B cell (primary cell): ENCODE measurements around the gene AP1M2. TPM values are rescaled to one million over a fixed set of nuclear protein-coding genes. Genes with fewer than 3 reads are reported as not detected.

Experiments used
- ATAC-seq: fragments of 200-7000 bp; cut with Tn5 transposase; one replicate; pipeline ENCODE4 v1.10.0; 2021; ENCODE audit warnings: low read depth, mild to moderate bottlenecking, moderate number of reproducible peaks, moderate library complexity
- CTCF ChIA-PET: fragments of 350-600 bp; sonication (Branson Sonifier 250); formaldehyde crosslinking; loops from one replicate; lab custom pipeline; 2021; ENCODE audit warnings: antibody characterized with exemption, inconsistent platforms; lab: Charles Lee
- POLR2A ChIA-PET: fragments of 350-600 bp; sonication (Branson Sonifier 250); formaldehyde crosslinking; loops from one replicate; lab custom pipeline; 2021; ENCODE audit warnings: antibody characterized with exemption; lab: Charles Lee
- DNase-seq: peaks from one replicate; pipeline ENCODE4 v3.0.0; 2013
- H2AFZ ChIP-seq: 2 replicates; pipeline ENCODE4 v1.6.1; 2012; ENCODE audit warnings: mild to moderate bottlenecking, low read depth, low read length; ENCODE audit not compliant: insufficient read depth, poor library complexity, severe bottlenecking
- H3K27ac ChIP-seq, 2 donors: 1 replicate in 1 of 2; 2 replicates in 1 of 2; pipeline ENCODE4 v1.5.1; 2012 to 2013; ENCODE audit warnings: low read length in 2 of 2, mild to moderate bottlenecking in 2 of 2, moderate library complexity in 1 of 2
- H3K27me3 ChIP-seq, 4 experiments: fragments of 200-600 bp in 1 of 4; sonication (generic) in 1 of 4; replicated peaks in 1 of 4; 1 replicate in 2 of 4; 2 replicates in 2 of 4; pipeline versions ENCODE4 v1.6.1 to v1.7.0; 2013 to 2016; ENCODE audit warnings: low read length in 3 of 4, mild to moderate bottlenecking in 2 of 4, mixed read lengths in 1 of 4, moderate library complexity in 1 of 4; ENCODE audit not compliant: insufficient read depth in 4 of 4, control insufficient read depth in 3 of 4; ENCODE audit errors: control extremely low read depth in 1 of 4
- H3K36me3 ChIP-seq, 2 experiments: replicated peaks in 1 of 2; 1 replicate in 1 of 2; 2 replicates in 1 of 2; pipeline versions ENCODE4 v1.6.1 to v1.7.1; 2013; ENCODE audit warnings: low read length in 1 of 2; ENCODE audit not compliant: insufficient read depth in 2 of 2, control insufficient read depth in 1 of 2; ENCODE audit errors: control extremely low read depth in 1 of 2, extremely low read depth in 1 of 2
- H3K4me1 ChIP-seq, 2 donors: fragments of 200-600 bp in 1 of 2; sonication (generic) in 1 of 2; 1 replicate in 1 of 2; 2 replicates in 1 of 2; pipeline versions ENCODE4 v1.5.1 to v1.6.1; 2013 to 2017; ENCODE audit warnings: low read length in 2 of 2; ENCODE audit not compliant: control insufficient read depth in 2 of 2, insufficient read depth in 2 of 2
- H3K4me2 ChIP-seq: replicated peaks from 2 replicates; pipeline ENCODE3; 2012; ENCODE audit warnings: mild to moderate bottlenecking, low read depth, low read length; ENCODE audit not compliant: poor library complexity, severe bottlenecking
- H3K4me3 ChIP-seq, 5 experiments: fragments of 200-600 bp in 1 of 5; sonication (generic) in 1 of 5; 1 replicate in 3 of 5; 2 replicates in 2 of 5; pipeline versions ENCODE4 v1.5.1 to v1.7.0; 2011 to 2016; ENCODE audit warnings: low read length in 4 of 5, mild to moderate bottlenecking in 4 of 5, low read depth in 2 of 5, control low read depth in 1 of 5, moderate library complexity in 1 of 5; ENCODE audit not compliant: insufficient read depth in 1 of 5; ENCODE audit errors: control extremely low read depth in 1 of 5, extremely low read depth in 1 of 5
- H3K79me2 ChIP-seq: fragments of 200-600 bp; sonication (generic); one replicate; pipeline ENCODE4 v1.6.0; 2016; ENCODE audit warnings: low read length; ENCODE audit not compliant: control insufficient read depth, insufficient read depth
- H3K9ac ChIP-seq: fragments of 200-600 bp; sonication (generic); 2 replicates; pipeline ENCODE4 v1.6.1; 2017; ENCODE audit warnings: mild to moderate bottlenecking, low read length, moderate library complexity
- H3K9me3 ChIP-seq, 3 donors: one replicate each; pipeline versions ENCODE4 v1.6.1 to v1.7.1; 2013; ENCODE audit warnings: low read length in 2 of 3; ENCODE audit not compliant: control insufficient read depth in 2 of 3, insufficient read depth in 1 of 3; ENCODE audit errors: control extremely low read depth in 1 of 3
- H4K20me1 ChIP-seq: 2 replicates; pipeline ENCODE4 v1.6.0; 2012; ENCODE audit warnings: mild to moderate bottlenecking, low read length; ENCODE audit not compliant: insufficient read depth, control insufficient read depth, poor library complexity, severe bottlenecking
- H3K27ac Mint-ChIP-seq: one replicate; pipeline ENCODE4 v1.8.0; 2021; ENCODE audit warnings: mixed read lengths
- H3K27me3 Mint-ChIP-seq: one replicate; pipeline ENCODE4 v1.8.0; 2021; ENCODE audit warnings: mixed read lengths
- H3K4me1 Mint-ChIP-seq: one replicate; pipeline ENCODE4 v1.8.0; 2021; ENCODE audit warnings: mixed read lengths
- H3K4me3 Mint-ChIP-seq: one replicate; pipeline ENCODE4 v1.8.0; 2021; ENCODE audit warnings: mixed read lengths
- H3K9me3 Mint-ChIP-seq: one replicate; pipeline ENCODE4 v1.8.0; 2022; ENCODE audit warnings: mixed read lengths; ENCODE audit not compliant: insufficient read depth
- CTCF ChIP-seq: fragments of 200-600 bp; IDR thresholded peaks from one replicate; pipeline ENCODE4 v1.8.0; 2022; ENCODE audit warnings: antibody characterized with exemption, mild to moderate bottlenecking
- EZH2 ChIP-seq: IDR thresholded peaks from 2 replicates; pipeline ENCODE4 v1.6.1; 2012; ENCODE audit warnings: borderline replicate concordance, low read depth, mild to moderate bottlenecking, moderate library complexity, low read length; ENCODE audit not compliant: insufficient read depth, poor library complexity, severe bottlenecking
- WGBS: methylation state at CpG from one replicate; pipeline ENCODE4 v1.1.5; 2013; ENCODE audit warnings: missing lambda C conversion rate; ENCODE audit not compliant: insufficient coverage; 5-methylcytosine and 5-hydroxymethylcytosine counted together
- intact Hi-C: fragments of 100-400 bp; cut with micrococcal nuclease; formaldehyde crosslinking; loops from one replicate; pipeline ENCODE4 v1.10.0; 2022
- polyA plus RNA-seq: library from polyadenylated mRNA; depleted of rRNA; stranded (reverse); fragments of >200 nt; gene quantifications from 2 replicates; pipeline ENCODE4 v1.2.3, GENCODE V29; 2012
- total RNA-seq, 2 donors: library from RNA; stranded (reverse); fragments of 120-200 nt in 1 of 2; gene quantifications; 1 replicate in 1 of 2; 2 replicates in 1 of 2; pipeline versions ENCODE4 v1.2.3 to v1.2.4, GENCODE V29; 2013 to 2022

The AP1M2 gene
- total and polyA plus RNA-seq, 2 donors (not counting 1 experiment from before 2014, with no cell fraction given) = not detected

GRCh38 chr19:10544753-10545251, 42.3 kb downstream of the AP1M2 start:
- WGBS = 54% methylated on average over 19 of the region's 23 CpGs
- H3K9me3 ChIP-seq = no peaks in the 10 kb centered on the region
- Mint-ChIP-seq H3K27me3 (peaks cover 3% of the 10 kb centered on the region), H3K4me3 (peak overlapping the region; percentile 89), H3K9me3 (no peaks in the 10 kb centered on the region), H3K4me1 (peaks cover 14% of the 10 kb centered on the region), H3K27ac (peak overlapping the region; percentile 87)
- intact Hi-C loops = loop anchor here (5.0 kb wide), 1 partner anchor 38 kb away; no protein-coding TSS in a partner anchor
- peak overlapping the region; percentile 91 for H3K4me2 ChIP-seq
- H3K4me1 ChIP-seq = peaks cover 12 to 19% of the 10 kb centered on the region in 2 donors
- peaks cover 0 to 18% of the 10 kb centered on the region in 2 experiments for H3K36me3 ChIP-seq
- peaks cover 36% of the 10 kb centered on the region for H3K79me2 ChIP-seq
- peak overlapping the region; percentile 94 for H3K9ac ChIP-seq
- peaks cover 12% of the 10 kb centered on the region for H4K20me1 ChIP-seq
- TF ChIP-seq EZH2 = no peak
- TF ChIP-seq CTCF = no peak
- H3K27ac ChIP-seq = peak overlapping the region in 1 of 2 donors; percentile 85
- DNase-seq = no peak
- ATAC-seq = no peak
- ChIA-PET CTCF (no interaction called here), POLR2A (interaction anchor here (0.5 kb wide), 1 partner anchor 17 kb away, joined by 4 read pairs; no protein-coding TSS in a partner anchor)
- no peak overlapping the region for H2AFZ ChIP-seq
- peak overlapping the region in 4 of 5 experiments; percentile 55 to 88 (median 78) for H3K4me3 ChIP-seq
- no peaks in the 10 kb centered on the region for H3K27me3 ChIP-seq

GRCh38 chr19:10544242-10544752, 42.8 kb downstream of the AP1M2 start:
- intact Hi-C loops = loop anchor here (5.0 kb wide), 1 partner anchor 37 kb away; no protein-coding TSS in a partner anchor
- peak overlapping the region; percentile 87 for H3K27ac Mint-ChIP-seq
- H4K20me1 ChIP-seq = peaks cover 12% of the 10 kb centered on the region
- ChIA-PET POLR2A (no interaction called here), CTCF (no interaction called here)
- peaks cover 0 to under 1% (median 0%) of the 10 kb centered on the region in 4 experiments for H3K27me3 ChIP-seq
- H3K27me3 Mint-ChIP-seq = peaks cover 3% of the 10 kb centered on the region
- peak overlapping the region; percentile 27 to 88 (median 75) for H3K4me3 ChIP-seq
- peaks cover 0 to 15% of the 10 kb centered on the region in 2 experiments for H3K36me3 ChIP-seq
- ATAC-seq (no peak), DNase-seq (peak; percentile 33)
- peaks cover 12 to 19% of the 10 kb centered on the region in 2 donors for H3K4me1 ChIP-seq
- TF ChIP-seq CTCF (no peak), EZH2 (no peak)
- peaks cover 14% of the 10 kb centered on the region for H3K4me1 Mint-ChIP-seq
- H3K79me2 ChIP-seq = peaks cover 36% of the 10 kb centered on the region
- peak overlapping the region; percentile 94 for H3K9ac ChIP-seq
- peak overlapping the region in 1 of 2 donors; percentile 85 for H3K27ac ChIP-seq
- H3K9me3 Mint-ChIP-seq = no peaks in the 10 kb centered on the region
- H2AFZ ChIP-seq = peak overlapping the region; percentile 98
- no peaks in the 10 kb centered on the region for H3K9me3 ChIP-seq
- peak overlapping the region; percentile 89 for H3K4me3 Mint-ChIP-seq
- WGBS = 24% methylated on average over 22 of the region's 22 CpGs
- peak overlapping the region; percentile 91 for H3K4me2 ChIP-seq
